Neural progenitor cell (in vitro differentiated cells): ENCODE data around the gene ESYT2.

ENCODE experiments used
- EZH2 ChIP-seq: fragments of 200-600 bp; sonication (generic); IDR thresholded peaks from 2 replicates; pipeline ENCODE4 v1.6.1; 2017; ENCODE audit warnings: antibody characterized with exemption, mild to moderate bottlenecking, moderate library complexity
- EZH2phosphoT487 ChIP-seq: fragments of 200-600 bp; sonication (generic); IDR thresholded peaks from 2 replicates; pipeline ENCODE4 v1.6.1; 2017; ENCODE audit warnings: antibody characterized with exemption
- TF ChIP-seq, protein P1 (sequence below): fragments of 200-600 bp; sonication (generic); IDR thresholded peaks from 2 replicates; pipeline ENCODE4 v1.5.1; 2017; ENCODE audit warnings: antibody characterized with exemption, mild to moderate bottlenecking

GRCh38 chr7:158876984-158877383 is 47.7 kb upstream of the ESYT2 start:
- TF ChIP-seq EZH2phosphoT487 (no peak), EZH2 (no peak)
- TF ChIP-seq, protein P1, sequence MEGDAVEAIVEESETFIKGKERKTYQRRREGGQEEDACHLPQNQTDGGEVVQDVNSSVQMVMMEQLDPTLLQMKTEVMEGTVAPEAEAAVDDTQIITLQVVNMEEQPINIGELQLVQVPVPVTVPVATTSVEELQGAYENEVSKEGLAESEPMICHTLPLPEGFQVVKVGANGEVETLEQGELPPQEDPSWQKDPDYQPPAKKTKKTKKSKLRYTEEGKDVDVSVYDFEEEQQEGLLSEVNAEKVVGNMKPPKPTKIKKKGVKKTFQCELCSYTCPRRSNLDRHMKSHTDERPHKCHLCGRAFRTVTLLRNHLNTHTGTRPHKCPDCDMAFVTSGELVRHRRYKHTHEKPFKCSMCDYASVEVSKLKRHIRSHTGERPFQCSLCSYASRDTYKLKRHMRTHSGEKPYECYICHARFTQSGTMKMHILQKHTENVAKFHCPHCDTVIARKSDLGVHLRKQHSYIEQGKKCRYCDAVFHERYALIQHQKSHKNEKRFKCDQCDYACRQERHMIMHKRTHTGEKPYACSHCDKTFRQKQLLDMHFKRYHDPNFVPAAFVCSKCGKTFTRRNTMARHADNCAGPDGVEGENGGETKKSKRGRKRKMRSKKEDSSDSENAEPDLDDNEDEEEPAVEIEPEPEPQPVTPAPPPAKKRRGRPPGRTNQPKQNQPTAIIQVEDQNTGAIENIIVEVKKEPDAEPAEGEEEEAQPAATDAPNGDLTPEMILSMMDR, result no peak
